GM19328 (cell line): ENCODE data around the gene SUZ12.
"Not testable (repeated sequence)": the region's sequence is repeated elsewhere in the genome, so short reads cannot be mapped to it uniquely, and the experiment has no call there.

Source experiments
- ATAC-seq: cut with Tn5 transposase; IDR thresholded peaks from one replicate; pipeline ENCODE4 v1.9.1; 2021; ENCODE audit warnings: mild to moderate bottlenecking, moderate library complexity; ENCODE audit not compliant: unreplicated experiment

The SUZ12 gene

DNA sequence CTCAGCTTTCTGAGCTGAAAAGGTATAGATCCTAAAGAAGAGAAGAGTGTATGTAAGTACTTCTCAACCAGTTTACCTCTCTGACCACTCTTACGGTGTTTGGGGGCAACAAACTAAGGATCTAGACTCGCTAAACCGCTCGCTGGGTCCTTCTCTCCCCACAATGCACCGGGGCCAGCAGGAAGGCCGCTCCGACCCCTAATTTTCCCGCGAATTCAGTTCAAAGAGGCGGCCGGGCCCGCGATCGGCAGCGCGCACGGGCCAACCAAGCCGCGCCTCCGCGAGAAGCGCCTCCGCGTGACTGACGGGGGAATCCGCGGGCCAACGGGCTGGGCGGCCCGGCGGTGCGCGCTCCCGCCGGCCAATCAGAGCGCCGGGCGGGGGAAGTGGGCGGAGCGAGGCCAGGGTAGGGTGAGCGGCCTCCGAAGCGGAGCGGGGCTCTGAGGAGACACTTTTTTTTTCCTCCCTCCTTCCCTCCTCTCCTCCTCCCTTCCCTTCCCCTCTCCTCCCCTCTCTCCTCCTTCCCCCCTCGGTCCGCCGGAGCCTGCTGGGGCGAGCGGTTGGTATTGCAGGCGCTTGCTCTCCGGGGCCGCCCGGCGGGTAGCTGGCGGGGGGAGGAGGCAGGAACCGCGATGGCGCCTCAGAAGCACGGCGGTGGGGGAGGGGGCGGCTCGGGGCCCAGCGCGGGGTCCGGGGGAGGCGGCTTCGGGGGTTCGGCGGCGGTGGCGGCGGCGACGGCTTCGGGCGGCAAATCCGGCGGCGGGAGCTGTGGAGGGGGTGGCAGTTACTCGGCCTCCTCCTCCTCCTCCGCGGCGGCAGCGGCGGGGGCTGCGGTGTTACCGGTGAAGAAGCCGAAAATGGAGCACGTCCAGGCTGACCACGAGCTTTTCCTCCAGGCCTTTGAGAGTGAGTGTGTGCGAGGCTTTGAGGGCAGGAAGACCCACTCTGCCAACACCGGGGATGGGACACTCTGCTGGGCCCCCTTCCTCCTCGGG is at the start of gene SUZ12:
Gene SUZ12 (plus strand): TSS at position 393 of the 995 bp plus-strand sequence. CDS start 240 bp downstream, at position 633.
- peak; percentile 92 for ATAC-seq

DNA sequence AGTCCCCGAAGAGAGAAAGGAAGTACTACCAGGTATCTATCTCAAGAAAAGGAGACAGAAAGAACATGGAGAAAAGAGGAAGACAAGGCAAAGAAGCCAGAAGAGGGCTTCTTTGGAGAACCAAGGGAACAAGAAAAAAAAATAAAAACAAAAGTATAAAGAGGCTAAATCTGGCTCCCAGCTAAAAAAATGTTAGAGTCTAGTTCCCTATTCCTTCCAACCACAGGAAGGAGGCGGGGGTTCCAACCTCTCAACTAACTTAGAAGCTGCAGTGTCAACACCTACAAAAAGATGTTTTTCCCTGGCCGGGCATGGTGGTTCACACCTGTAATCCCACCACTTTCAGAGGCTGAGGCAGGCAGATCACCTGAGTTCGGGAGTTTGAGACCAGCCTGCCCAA is 48.7 kb upstream of the SUZ12 start:
- no peak for ATAC-seq

DNA sequence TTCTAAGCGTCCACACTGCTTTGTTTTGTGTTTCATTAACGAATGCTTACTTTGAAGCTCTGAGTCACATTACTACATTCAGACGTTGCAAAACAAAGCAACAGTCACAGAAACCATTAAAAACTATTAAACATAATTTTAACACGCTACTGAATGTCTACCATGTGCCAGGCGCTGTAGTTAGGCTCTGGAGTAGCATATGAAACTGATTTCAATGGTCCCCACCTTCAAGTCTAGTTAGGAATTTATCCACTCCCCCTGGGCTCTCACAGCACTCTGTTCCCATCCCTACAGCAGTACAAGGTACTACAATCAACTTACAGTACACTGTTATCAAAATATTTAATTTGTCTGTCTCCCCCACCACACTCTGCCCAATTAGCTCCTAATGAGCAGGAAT is 35.9 kb upstream of the SUZ12 start:
- ATAC-seq: no peak

DNA sequence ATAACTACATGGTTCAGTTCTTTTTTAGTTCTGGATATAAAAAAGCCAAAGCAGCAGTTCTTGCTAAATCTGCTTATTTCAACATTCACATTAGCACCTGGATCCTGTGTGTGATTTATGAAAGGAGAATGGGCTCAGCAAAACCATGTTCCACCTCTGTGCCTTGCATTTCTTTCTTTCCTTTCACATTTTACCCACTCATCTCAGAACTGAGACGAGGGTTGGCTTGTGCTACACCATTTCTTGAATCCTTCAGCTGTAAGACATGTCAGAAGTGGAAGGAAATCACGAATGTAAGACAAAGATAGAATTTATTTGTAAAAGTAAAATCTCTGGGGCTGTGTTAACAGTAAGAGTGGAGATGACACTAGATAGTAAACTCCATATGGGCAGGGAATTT is 34.1 kb upstream of the SUZ12 start:
- ATAC-seq: no peak

DNA sequence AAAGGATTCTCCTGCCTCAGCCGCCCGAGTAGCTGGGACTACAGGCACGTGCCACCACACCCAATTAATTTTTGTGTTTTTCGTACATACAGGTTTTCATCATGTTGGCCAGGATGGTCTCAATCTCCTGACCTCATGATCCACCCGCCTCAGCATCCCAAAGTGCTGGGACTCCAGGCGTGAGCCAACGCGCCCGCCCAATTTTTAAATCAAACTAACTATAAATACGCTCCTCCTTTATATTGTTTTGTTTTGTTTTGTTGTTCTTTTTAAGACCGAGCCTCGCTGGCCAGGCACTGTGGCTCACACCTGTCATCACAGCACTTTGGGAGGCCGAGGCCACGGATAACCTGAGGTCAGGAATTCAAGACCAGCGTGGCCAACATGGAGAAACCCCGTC is 33.4 kb upstream of the SUZ12 start:
- ATAC-seq: no peak

DNA sequence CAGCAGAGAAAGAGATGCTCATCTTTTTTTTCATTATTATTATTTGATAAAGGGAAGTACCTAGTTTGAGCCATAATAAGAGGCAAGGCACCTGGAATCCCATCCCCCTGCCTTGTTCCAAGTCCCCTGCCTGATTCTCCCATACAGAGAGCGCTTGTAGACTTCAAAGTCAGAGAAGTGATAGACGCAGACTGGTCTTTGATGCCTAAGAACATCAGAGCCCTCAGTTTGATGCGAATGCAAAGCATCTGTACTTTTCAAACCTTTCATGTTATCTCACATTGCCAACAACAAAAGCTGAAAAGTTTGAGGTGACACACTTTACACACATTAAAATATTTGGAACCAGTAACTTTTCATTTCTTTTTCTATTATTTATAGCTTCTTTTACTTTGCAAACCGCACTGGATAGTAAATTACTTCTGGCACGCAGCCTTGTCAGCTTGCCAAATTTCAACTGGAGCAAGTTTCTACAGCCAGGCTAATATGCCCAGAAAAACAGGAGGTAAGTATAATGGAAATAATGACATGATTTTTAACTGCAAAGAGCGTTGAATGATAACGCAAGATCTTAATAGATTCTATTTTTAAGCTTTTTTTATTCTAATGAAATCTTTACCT is 29.4 kb upstream of the SUZ12 start:
- ATAC-seq: no peak

DNA sequence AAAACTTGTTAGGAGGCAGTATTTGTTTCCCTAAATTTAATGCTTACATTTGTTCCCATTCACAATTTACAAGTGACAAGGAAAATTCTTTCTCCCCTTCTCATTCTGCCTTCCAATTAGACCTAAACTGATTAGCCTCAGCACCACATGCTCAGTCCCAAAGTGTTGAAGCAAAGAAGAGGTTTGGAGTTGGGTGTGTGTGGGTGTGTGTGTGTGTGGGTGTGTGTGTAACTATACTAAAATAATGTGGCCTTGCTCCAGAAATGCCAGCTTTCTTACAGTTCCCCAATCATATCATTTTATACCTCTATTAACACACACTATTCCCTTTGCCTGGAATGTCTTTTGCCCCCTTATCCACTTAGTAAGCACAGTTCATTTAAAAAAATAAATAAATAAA is 28.4 kb upstream of the SUZ12 start:
- ATAC-seq: no peak

DNA sequence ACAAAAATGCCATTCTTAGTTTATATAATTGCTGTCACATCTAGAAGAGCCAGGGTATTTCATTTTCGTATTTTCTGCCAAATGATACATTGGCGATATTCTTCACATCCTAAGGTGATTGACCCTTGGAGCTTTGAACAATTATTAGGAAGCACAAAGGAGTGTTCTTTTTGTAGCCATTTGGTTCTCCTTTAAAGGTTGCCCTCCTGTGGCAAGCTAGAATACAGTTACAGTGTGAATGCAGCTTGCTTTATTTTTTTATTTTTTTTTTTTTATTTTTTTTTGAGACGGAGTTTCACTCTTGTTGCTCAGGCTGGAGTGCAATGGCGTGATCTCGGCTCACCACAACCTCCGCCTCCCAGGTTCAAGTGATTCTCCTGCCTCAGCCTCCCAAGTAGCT is 24.1 kb upstream of the SUZ12 start:
- not testable (repeated sequence) for ATAC-seq

DNA sequence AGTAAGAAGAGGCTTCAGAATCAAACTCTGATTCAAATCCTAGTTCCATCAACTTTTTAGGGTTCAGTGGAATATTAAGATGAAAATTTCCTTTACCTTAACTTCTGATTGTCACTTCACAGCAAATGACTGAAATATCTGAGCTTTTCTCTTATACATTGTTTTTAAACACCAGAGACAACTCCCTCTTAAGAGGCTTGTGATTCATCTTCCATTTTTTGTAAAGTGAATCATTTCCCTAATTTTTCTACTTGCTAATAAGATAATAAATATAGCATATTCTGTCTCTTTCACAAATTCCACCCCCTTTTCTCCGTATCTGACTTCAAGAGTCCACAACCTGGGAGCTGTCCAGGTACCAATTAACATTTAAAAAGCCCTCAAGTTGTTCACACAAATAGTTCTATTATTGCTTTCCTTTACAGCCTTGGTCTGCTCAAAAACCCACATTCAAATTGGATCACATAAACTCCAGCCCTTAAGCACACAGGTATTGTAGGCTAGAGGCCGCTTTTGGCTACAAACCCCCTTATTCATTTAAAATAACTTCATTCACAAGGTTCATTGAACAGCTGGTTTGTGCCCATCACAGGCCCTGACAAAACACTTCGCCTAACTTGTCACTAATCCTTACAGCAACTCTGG is 21.2 kb upstream of the SUZ12 start:
- ATAC-seq: no peak

DNA sequence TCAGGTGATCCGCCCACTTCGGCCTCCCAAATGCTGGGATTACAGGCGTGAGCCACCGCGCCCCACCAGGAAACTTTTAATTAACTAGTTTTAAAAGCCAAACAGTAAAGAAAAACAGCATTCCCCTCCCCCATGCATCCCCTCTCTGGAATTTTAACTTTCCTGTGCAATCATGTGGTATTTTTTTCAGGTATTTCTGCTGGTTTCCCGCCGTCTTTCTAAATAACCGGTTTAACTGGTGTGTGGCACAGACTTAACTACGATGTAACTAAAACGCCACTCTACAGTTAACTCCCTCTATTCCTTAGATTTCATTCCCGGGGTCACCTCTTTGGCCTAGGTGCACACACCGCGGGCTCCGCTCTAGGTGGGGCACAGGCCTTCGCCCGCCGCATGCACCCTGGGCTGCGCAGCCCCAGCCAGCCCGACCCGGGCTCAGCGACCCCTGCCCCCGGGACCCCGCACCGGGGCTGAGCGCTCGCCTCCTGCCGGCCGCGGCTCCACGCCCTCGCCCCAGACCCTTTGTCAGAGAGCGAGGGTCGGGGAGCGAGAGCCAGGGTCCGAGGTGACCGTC is 20.2 kb upstream of the SUZ12 start:
- no peak for ATAC-seq

DNA sequence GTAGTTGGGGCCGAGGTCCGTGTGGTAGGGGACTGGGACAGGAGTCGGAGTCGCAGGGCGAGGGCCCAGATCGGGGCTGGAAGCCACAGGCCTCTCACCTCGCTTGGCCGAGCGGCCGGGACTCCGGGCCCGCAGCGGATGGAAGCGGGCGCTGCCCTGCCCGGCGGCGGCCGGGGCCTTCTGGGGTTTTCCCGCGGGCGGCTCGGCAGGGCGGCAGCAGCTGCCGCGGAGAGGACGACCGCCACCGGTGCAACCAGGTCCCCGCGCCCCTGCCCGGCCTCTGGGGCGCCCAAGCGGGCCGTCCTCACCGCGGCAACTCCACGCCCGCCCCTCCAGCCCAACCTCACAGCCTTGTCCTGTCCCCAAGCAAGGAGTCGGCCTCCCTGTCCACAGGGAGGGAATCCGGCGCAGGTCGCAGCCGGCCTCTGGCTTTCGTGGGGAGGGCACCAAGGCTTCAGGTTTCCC is 19.7 kb upstream of the SUZ12 start:
- ATAC-seq: no peak

DNA sequence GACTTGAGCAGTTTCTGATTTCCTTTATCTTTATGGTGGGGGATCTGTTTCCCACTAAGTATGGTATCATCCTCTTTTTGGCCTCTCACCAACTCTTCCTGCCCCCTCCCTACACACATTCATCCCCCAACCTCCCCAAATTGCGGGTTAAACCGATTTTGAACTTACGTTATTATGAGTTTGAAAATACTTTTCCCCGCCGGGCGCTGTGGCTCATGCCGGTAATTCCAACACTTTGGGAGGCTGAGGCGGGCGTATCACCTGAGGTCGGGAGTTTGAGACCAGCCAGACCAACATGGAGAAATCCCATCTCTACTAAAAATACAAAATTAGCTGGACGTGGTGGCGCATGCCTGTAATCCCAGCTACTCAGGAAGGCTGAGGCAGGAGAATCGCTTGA is 19.1 kb upstream of the SUZ12 start:
- not testable (repeated sequence) for ATAC-seq

DNA sequence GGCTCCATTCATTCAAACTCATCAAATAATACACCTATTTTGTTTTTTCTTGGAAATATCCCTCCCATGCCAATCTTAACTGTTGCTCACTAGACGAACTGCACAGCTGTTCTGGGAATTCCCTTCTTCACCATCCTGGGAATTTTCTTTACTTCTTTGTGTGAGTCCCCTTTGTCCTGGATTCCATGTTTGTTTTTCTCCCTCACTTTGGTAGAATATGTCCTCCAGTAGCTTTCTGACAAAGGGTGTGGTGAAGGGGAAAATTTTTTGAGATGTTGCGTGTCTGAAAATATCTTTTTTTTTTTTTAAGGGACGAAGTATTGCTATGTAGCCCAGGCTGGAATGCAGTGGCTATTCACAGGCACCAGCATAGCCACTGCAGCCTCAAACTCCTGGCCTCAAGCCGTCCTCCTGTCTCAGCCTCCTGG is 18.1 kb upstream of the SUZ12 start:
- ATAC-seq: no peak

DNA sequence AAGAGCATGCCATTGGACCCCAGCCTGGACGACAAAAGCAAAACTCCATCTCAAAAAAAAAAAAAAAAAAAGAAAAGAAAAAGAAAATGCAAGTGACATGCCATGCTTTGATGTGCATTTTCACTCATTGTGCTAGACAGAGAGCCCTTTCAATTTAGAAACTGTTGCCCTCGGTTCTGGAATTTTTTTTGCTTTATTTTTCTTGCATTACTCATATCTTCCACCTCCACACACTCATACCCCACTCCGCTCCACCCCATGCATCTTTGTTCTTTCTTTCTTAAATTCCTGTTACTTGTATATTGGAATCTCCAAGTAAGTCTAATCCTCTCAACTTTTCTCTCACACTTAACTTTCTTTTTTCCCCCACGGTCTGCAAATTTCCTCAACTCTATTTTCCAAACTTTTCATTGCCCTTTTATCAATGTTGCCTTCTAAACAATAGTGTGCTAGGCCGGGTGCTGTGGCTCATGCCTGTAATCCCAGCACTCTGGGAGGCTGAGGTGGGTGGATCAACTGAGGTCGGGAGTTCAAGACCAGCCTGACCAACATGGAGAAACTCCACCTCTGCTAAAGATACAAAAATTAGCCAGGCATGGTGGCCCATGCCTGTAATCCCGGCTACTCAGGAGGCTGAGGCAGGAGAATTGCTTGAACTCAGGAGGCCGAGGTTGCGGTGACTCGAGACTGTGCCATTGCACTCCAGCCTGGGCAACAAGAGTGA is 16.8 kb upstream of the SUZ12 start:
- no peak for ATAC-seq

DNA sequence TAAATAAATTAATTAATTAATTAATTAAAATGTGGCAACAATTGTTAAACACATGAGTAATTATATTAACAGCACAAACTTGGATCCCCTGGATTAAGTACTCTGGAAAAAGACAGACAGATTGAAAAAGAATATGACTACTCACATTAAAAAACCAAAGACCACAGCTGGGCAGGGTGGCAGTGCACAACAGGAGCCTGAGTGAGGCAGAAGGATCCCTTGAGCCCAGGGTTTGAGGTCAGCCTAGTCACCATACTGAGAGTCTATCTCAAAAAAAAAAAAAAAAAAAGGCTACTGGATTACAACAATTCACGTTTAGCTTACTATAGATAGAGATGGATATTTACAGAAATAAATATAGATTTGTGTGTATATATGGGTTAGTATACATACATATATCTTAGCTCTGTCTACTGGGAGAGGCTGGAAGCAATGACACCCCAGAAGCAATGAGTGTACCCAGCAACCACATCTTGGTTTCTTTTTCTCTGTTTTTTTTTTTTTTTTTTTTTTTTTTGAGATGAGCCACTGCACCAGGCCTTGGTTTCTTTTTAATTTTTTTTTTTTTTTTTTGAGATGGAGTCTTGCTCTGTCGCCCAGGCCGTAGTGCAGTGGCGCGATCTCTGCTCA is 10.6 kb upstream of the SUZ12 start:
- ATAC-seq: no peak

DNA sequence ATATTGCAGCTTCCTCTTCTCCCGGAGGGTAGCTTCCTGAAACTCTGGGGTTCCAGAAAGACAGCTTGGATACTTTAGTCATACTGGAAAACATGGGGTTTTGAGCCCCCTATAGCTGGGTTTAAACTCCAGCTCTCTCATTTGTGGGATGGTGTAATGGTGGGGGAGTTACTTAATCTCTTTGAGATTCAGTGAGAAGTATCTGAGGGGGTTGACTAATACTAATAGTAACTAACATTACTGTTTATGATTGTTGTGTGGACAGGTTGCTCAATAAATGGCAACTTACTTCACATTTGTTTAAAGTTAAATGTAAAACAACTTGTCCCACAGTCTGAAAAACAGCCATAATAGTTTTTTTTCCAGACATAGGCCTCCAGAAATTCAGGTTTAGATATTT is 5.1 kb upstream of the SUZ12 start:
- ATAC-seq: no peak

DNA sequence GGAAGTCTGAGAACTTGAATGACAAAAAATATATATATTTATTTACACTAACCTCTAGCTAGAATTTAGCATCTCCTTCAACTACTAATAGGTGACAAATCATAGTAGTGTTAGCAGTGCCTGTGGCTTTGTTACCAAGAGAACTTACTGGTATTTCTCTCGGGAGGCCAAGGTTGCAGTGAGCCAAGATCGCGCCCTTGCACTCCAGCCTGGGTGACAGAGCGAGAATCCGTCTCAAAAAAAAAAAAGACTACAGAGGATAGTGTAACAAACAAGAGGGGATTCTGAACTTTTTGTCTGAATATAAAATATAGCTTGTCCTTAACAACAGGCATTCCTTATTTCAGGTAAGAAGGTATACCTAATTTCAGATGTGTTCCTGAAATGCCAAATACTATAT is 1.3 kb upstream of the SUZ12 start:
- ATAC-seq: no peak

DNA sequence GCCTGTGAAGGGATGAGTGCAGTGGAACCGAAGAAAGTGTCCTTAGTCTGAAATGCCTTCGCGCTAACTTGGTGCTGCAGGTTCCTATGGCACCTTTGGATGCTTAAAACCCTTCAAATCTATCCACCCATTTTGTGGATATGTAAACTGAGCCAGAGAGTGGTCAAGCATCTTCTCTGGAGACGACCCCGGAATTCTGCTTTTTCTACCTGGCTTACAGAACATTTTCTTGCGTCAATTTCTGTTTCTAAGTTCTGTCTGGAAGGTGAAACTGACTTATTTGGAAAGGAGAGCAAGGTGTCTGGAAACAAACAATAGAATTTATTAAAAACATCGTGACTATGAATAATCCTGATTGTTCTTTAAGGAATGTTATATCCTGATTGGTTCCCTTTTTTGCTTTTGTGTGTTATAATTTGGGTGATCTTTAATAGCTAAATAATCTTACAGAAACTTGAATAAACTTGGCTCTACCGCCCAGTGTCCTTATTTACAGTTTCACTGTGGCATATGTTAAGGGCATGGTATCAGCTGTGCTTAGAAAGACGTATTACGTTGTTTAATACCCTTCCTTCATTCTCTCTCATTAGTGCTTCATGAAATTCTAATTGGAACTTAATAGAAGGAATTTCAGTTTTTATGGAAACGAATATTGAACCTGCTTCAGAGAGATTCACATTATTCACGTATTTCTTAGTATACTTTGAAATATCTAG is 1.3 kb downstream of the SUZ12 start:
- ATAC-seq: not testable (repeated sequence)

DNA sequence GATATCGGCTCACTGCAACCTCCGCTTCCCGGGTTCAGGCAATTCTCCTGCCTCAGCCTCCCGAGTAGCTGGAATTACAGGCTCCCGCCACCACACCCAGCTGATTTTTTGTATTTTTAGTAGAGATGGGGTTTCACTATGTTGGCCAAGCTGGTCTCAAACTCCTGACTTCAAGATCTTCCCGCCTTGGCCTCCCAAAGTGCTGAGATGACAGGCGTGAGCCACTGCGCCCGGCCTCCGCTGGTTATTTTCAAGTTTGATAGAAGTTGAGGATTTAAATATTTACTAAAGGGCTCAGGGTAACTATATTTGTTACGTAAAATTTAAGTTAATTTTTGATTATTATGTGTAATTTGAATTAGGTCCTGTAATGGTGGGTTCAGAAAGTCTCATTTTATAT is 5.1 kb downstream of the SUZ12 start:
- not testable (repeated sequence) for ATAC-seq
